Neural cell (in vitro differentiated cells): ENCODE data around the gene SCO1.

Experiments
- CTCF ChIP-seq: fragments of 450-650 bp; IDR thresholded peaks from 2 replicates; pipeline ENCODE4 v1.5.1; 2014; ENCODE audit warnings: antibody characterized with exemption, mild to moderate bottlenecking, moderate library complexity; ENCODE audit not compliant: poor library complexity, severe bottlenecking
- EP300 ChIP-seq: fragments of 450-650 bp; conservative IDR thresholded peaks from 2 replicates; pipeline ENCODE4 v1.6.1; 2014; ENCODE audit warnings: antibody characterized with exemption, mild to moderate bottlenecking, moderate library complexity; ENCODE audit not compliant: poor library complexity, severe bottlenecking
- EZH2 ChIP-seq: fragments of 200-600, 300-800 bp; shearing (Covaris generic), sonication (generic); IDR thresholded peaks from 2 replicates; pipeline ENCODE4 v1.6.1; 2014; ENCODE audit warnings: antibody characterized with exemption, low read length, borderline replicate concordance, mild to moderate bottlenecking; ENCODE audit not compliant: insufficient read depth, poor library complexity, severe bottlenecking
- MXI1 ChIP-seq: fragments of 450-650 bp; conservative IDR thresholded peaks from 2 replicates; pipeline ENCODE4 v1.6.1; 2014; ENCODE audit warnings: antibody characterized with exemption, mild to moderate bottlenecking; ENCODE audit not compliant: poor library complexity, severe bottlenecking
- POLR2AphosphoS5 ChIP-seq: IDR thresholded peaks from 2 replicates; pipeline ENCODE4 v1.6.1; 2012
- RAD21 ChIP-seq: fragments of 450-650 bp; conservative IDR thresholded peaks from 2 replicates; pipeline ENCODE4 v1.6.1; 2014; ENCODE audit warnings: antibody characterized with exemption, mild to moderate bottlenecking, moderate library complexity
- REST ChIP-seq: IDR thresholded peaks from 2 replicates; pipeline ENCODE4 v1.6.1; 2012; ENCODE audit warnings: borderline replicate concordance
- SMC3 ChIP-seq: fragments of 450-650 bp; conservative IDR thresholded peaks from 2 replicates; pipeline ENCODE4 v1.6.1; 2014; ENCODE audit warnings: antibody characterized with exemption, mild to moderate bottlenecking, moderate library complexity; ENCODE audit not compliant: poor library complexity
- TAF1 ChIP-seq: IDR thresholded peaks from 2 replicates; pipeline ENCODE4 v1.6.1; 2012; ENCODE audit warnings: low read depth

GRCh38 chr17:10733666-10734065, 36.3 kb upstream of the SCO1 start:
- TF ChIP-seq EZH2 (no peak), POLR2AphosphoS5 (no peak), CTCF (no peak), RAD21 (no peak), EP300 (no peak), TAF1 (no peak), REST (no peak), MXI1 (no peak), SMC3 (no peak)
